K562 (cell line): Measurements from ENCODE around the gene IZUMO4. TPM values are rescaled to one million over a fixed set of nuclear protein-coding genes. Genes with fewer than 3 reads are reported as not detected.

Experiments
- AFF1 ChIP-seq, 2 experiments: fragments of 450-650 bp; IDR thresholded peaks; 2 replicates each; pipeline ENCODE4 v1.6.1; 2018; ENCODE audit warnings: mild to moderate bottlenecking in 2 of 2, low read depth in 1 of 2; ENCODE audit not compliant: partially characterized antibody in 2 of 2
- ARID1B ChIP-seq: fragments of 450-650 bp; IDR thresholded peaks from 2 replicates; pipeline ENCODE4 v1.6.1; 2016; ENCODE audit warnings: antibody characterized with exemption, mild to moderate bottlenecking, inconsistent platforms
- BCOR ChIP-seq: fragments of 450-650 bp; IDR thresholded peaks from 2 replicates; pipeline ENCODE4 v1.6.1; 2016
- C11orf30 ChIP-seq: fragments of 450-650 bp; IDR thresholded peaks from 2 replicates; pipeline ENCODE4 v1.6.1; 2016; ENCODE audit warnings: low read depth, mild to moderate bottlenecking
- CBFB ChIP-seq: sonication (generic); formaldehyde crosslinking; IDR thresholded peaks from 2 replicates; pipeline ENCODE4 v1.4.0; 2020; ENCODE audit warnings: mild to moderate bottlenecking, missing genetic modification reagents
- CBX8 ChIP-seq: fragments of 200-600 bp; sonication (generic); IDR thresholded peaks from 2 replicates; pipeline ENCODE4 v1.6.1; 2012; ENCODE audit warnings: borderline replicate concordance, mixed run types, low read depth, mild to moderate bottlenecking, moderate library complexity, mixed read lengths, low read length, control low read depth, inconsistent platforms; ENCODE audit not compliant: poor library complexity, severe bottlenecking; ENCODE audit errors: extremely low read depth
- E2F3 ChIP-seq: fragments of 250-450 bp; sonication (Bioruptor Pico); IDR thresholded peaks from 2 replicates; pipeline ENCODE4 v1.4.0; 2020; ENCODE audit warnings: mild to moderate bottlenecking
- HDAC3 ChIP-seq: fragments of 450-650 bp; IDR thresholded peaks from 2 replicates; pipeline ENCODE4 v1.6.1; 2018; ENCODE audit warnings: borderline replicate concordance, mild to moderate bottlenecking, moderate library complexity; ENCODE audit not compliant: partially characterized antibody
- HDAC8 ChIP-seq: fragments of 450-650 bp; IDR thresholded peaks from 2 replicates; pipeline ENCODE4 v1.6.1; 2016; ENCODE audit warnings: mild to moderate bottlenecking, missing genetic modification characterization, moderate library complexity, missing compliant biosample characterization
- TAF1 ChIP-seq: IDR thresholded peaks from 2 replicates; pipeline ENCODE4 v1.6.1; 2011; ENCODE audit warnings: mild to moderate bottlenecking, low read length, moderate library complexity; ENCODE audit not compliant: insufficient read depth, control insufficient read depth, severe bottlenecking; ENCODE audit errors: extremely low read depth
- TEAD4 ChIP-seq, 2 experiments: sonication (generic) in 1 of 2; formaldehyde crosslinking in 1 of 2; IDR thresholded peaks; 2 replicates each; pipeline versions ENCODE4 v1.6.1 to v1.8.0; 2012 to 2022; ENCODE audit warnings: borderline replicate concordance in 1 of 2, inconsistent platforms in 1 of 2, low read length in 1 of 2, mild to moderate bottlenecking in 1 of 2, missing genetic modification reagents in 1 of 2
- ZNF316 ChIP-seq: fragments of 450-650 bp; IDR thresholded peaks from 2 replicates; pipeline ENCODE4 v1.6.1; 2016
- ZNF384 ChIP-seq: IDR thresholded peaks from 2 replicates; pipeline ENCODE4 v1.6.1; 2012; ENCODE audit warnings: low read depth, low read length, improper control_type of control experiment
- polyA plus RNA-seq, 8 experiments: library from polyadenylated mRNA; depleted of rRNA in 4 of 8; stranded (reverse) in 5 of 8; unstranded in 3 of 8; fragments of >200 nt; fragmentation: Nextera tagmentation in 2 of 8; fragmentation: Illumina TruSeq in 1 of 8; extraction: Ambion mirVana in 2 of 8; extraction: Trizol in 1 of 8; gene quantifications; 2 replicates each; pipeline versions ENCODE4 v1.2.1 to v1.2.3, GENCODE V29; 2011 to 2014; ENCODE audit warnings: inconsistent platforms in 1 of 8, missing spikeins in 1 of 8
- total RNA-seq, 7 experiments: library from RNA; depleted of rRNA in 6 of 7; stranded (reverse); fragments of >200 nt in 6 of 7; fragmentation: Illumina TruSeq in 2 of 7; extraction: Trizol in 2 of 7; gene quantifications; 2 replicates each; pipeline versions ENCODE4 v1.2.1 to v1.2.3, GENCODE V29; 2011 to 2021; ENCODE audit warnings: low replicate concordance in 1 of 7
- TF ChIP-seq, protein P1 (sequence below), 2 experiments: fragments of 450-650 bp; formaldehyde crosslinking in 1 of 2; IDR thresholded peaks; 2 replicates each; pipeline versions ENCODE4 v1.4.0 to v1.6.1; 2014 to 2020; ENCODE audit warnings: mild to moderate bottlenecking in 2 of 2, borderline replicate concordance in 1 of 2, low read depth in 1 of 2

Gene IZUMO4
- total and polyA plus RNA-seq, 9 of the 15 experiments (the other 6 are each of a cell fraction or from before 2014, with no cell fraction given) = 0.07 to 3.9 (median 1.2) TPM

GRCh38 chr19:2096034-2096479, 658 bp upstream of the IZUMO4 start, which contains the start of gene MOB3A (continued):
- TF ChIP-seq, protein P1, sequence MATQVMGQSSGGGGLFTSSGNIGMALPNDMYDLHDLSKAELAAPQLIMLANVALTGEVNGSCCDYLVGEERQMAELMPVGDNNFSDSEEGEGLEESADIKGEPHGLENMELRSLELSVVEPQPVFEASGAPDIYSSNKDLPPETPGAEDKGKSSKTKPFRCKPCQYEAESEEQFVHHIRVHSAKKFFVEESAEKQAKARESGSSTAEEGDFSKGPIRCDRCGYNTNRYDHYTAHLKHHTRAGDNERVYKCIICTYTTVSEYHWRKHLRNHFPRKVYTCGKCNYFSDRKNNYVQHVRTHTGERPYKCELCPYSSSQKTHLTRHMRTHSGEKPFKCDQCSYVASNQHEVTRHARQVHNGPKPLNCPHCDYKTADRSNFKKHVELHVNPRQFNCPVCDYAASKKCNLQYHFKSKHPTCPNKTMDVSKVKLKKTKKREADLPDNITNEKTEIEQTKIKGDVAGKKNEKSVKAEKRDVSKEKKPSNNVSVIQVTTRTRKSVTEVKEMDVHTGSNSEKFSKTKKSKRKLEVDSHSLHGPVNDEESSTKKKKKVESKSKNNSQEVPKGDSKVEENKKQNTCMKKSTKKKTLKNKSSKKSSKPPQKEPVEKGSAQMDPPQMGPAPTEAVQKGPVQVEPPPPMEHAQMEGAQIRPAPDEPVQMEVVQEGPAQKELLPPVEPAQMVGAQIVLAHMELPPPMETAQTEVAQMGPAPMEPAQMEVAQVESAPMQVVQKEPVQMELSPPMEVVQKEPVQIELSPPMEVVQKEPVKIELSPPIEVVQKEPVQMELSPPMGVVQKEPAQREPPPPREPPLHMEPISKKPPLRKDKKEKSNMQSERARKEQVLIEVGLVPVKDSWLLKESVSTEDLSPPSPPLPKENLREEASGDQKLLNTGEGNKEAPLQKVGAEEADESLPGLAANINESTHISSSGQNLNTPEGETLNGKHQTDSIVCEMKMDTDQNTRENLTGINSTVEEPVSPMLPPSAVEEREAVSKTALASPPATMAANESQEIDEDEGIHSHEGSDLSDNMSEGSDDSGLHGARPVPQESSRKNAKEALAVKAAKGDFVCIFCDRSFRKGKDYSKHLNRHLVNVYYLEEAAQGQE (IDR thresholded peaks at IDR 0.05; ENCODE audit: borderline replicate concordance) = peak; percentile 15; the same call in 1 of the 2 replicates
- TF ChIP-seq, protein P1 (CRISPR knock-in tag; IDR thresholded peaks at IDR 0.05; ENCODE audit: low read depth) = peak; percentile 86
- TF ChIP-seq ARID1B (no peak; the same call in 1 of the 2 replicates), TEAD4 (IDR thresholded peaks at IDR 0.05; ENCODE audit: low read length) (no peak; the same call in 1 of the 2 replicates), TEAD4 (CRISPR knock-in tag; IDR thresholded peaks at IDR 0.05; ENCODE audit: borderline replicate concordance) (peak; percentile 54; the same call in 1 of the 2 replicates), CBFB (peak; percentile 77; the same call in 1 of the 2 replicates), E2F3 (CRISPR knock-in tag) (peak; percentile 83; the same call in 1 of the 2 replicates), TAF1 (peak; percentile 15), C11orf30 (peak; percentile 63), ZNF384 (0 out of 2 replicates have a peak, but pooled peaks have one; percentile 19), ZNF316 (no peak), AFF1 (IDR thresholded peaks at IDR 0.05; ENCODE audit: low read depth in 1 of 2, partially characterized antibody in 2 of 2) (peak in 1 of 2 experiments; percentile 2), HDAC8 (tag) (peak; percentile 50; the same call in 1 of the 2 replicates), HDAC3 (no peak), CBX8 (no peak), BCOR (peak; percentile 32; the same call in 1 of the 2 replicates)
